Gastroesophageal sphincter (tissue), 3 donors: Measurements from ENCODE around the gene KCNMA1.

ENCODE experiments used
- EP300 ChIP-seq: sonication (generic); formaldehyde crosslinking; IDR thresholded peaks from one replicate; pipeline ENCODE4 v1.6.1; 2017; ENCODE audit warnings: antibody characterized with exemption, mild to moderate bottlenecking
- POLR2A ChIP-seq, 2 donors: fragments of 450-650 bp; IDR thresholded peaks; one replicate each; pipeline ENCODE4 v1.6.1; 2017; ENCODE audit warnings: antibody characterized with exemption in 2 of 2, mild to moderate bottlenecking in 2 of 2, moderate library complexity in 1 of 2
- TF ChIP-seq, protein P1 (sequence below), 4 experiments: fragments of 200-600 bp in 2 of 4; fragments of 450-650 bp in 2 of 4; sonication (generic) in 1 of 4; IDR thresholded peaks; one replicate each; pipeline ENCODE4 v1.5.1; 2017 to 2019; ENCODE audit warnings: antibody characterized with exemption in 4 of 4, mild to moderate bottlenecking in 2 of 4, moderate library complexity in 2 of 4

- TF ChIP-seq, protein P1, sequence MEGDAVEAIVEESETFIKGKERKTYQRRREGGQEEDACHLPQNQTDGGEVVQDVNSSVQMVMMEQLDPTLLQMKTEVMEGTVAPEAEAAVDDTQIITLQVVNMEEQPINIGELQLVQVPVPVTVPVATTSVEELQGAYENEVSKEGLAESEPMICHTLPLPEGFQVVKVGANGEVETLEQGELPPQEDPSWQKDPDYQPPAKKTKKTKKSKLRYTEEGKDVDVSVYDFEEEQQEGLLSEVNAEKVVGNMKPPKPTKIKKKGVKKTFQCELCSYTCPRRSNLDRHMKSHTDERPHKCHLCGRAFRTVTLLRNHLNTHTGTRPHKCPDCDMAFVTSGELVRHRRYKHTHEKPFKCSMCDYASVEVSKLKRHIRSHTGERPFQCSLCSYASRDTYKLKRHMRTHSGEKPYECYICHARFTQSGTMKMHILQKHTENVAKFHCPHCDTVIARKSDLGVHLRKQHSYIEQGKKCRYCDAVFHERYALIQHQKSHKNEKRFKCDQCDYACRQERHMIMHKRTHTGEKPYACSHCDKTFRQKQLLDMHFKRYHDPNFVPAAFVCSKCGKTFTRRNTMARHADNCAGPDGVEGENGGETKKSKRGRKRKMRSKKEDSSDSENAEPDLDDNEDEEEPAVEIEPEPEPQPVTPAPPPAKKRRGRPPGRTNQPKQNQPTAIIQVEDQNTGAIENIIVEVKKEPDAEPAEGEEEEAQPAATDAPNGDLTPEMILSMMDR (IDR thresholded peaks at IDR 0.05) = no peak
- TF ChIP-seq EP300 (no peak), POLR2A (IDR thresholded peaks at IDR 0.05) (no peak)
Observed at GRCh38 chr10:77442699-77443189, 194.9 kb downstream of the KCNMA1 start.
